ENCODE measurements around the gene PLEKHA4. TPM values are rescaled to one million over a fixed set of nuclear protein-coding genes. Genes with fewer than 3 reads are reported as not detected.
A peak's percentile ranks its signal among the peaks of the same experiment; 100 is the strongest.
"Not testable (repeated sequence)": the region's sequence is repeated elsewhere in the genome, so short reads cannot be mapped to it uniquely, and the experiment has no call there.

PLEKHA4 gene
- total RNA-seq, 1 experiment from 2014 or later = not detected

DNA sequence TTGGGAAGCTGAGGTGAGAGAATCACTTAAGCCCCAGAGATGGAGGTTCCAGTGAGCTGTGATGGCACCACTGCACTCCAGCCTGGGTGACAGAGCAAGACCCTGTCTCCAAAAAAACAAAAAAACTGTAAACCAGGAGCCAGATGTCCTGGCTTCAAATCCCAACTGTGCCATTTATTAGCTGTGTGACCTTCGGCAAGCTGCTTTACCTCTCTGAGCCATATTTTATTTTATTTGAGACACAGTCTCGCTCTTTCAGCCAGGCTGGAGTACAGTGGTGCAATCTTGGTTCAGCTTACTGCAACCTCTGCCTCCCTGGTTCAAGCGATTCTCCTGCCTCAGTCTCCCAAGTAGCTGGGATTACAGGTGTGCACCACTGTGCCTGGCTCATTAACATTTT, 21.8 kb downstream of the PLEKHA4 start:
- H3K4me1 ChIP-seq (ENCODE audit: low read length); H3K9me2 ChIP-seq (replicated peaks; ENCODE audit: insufficient read depth, low read length); H3K36me3 ChIP-seq (ENCODE audit: insufficient read depth, low read length); H3K9ac ChIP-seq (ENCODE audit: low read length); H2AFZ ChIP-seq (ENCODE audit: low read length); H3K4me3 ChIP-seq (ENCODE audit: low read length); H3K9me3 ChIP-seq (ENCODE audit: low read length); H4K20me1 ChIP-seq (ENCODE audit: insufficient read depth, low read depth, low read length); H3K27me3 ChIP-seq (ENCODE audit: low read length); H3K27ac ChIP-seq (ENCODE audit: low read length); H3K4me2 ChIP-seq (ENCODE audit: low read depth, low read length, poor library complexity, severe bottlenecking); H3K79me2 ChIP-seq (ENCODE audit: low read length); DNase-seq: not testable (repeated sequence)

GRCh38 chr19:48845384-48845783, 23.0 kb downstream of the PLEKHA4 start:
- H3K4me1 ChIP-seq (ENCODE audit: low read length) = no peaks in the 10 kb centered on the region
- H3K27ac ChIP-seq (ENCODE audit: low read length) = no peak overlapping the region
- no peaks in the 10 kb centered on the region for H3K27me3 ChIP-seq (ENCODE audit: low read length)
- H3K79me2 ChIP-seq (ENCODE audit: low read length) = no peaks in the 10 kb centered on the region
- H4K20me1 ChIP-seq (ENCODE audit: insufficient read depth, low read depth, low read length) = no peaks in the 10 kb centered on the region
- no peak overlapping the region for H3K4me2 ChIP-seq (ENCODE audit: low read depth, low read length, poor library complexity, severe bottlenecking)
- no peak for DNase-seq
- H2AFZ ChIP-seq (ENCODE audit: low read length) = no peak overlapping the region
- H3K4me3 ChIP-seq (ENCODE audit: low read length) = no peak overlapping the region
- H3K9me3 ChIP-seq (ENCODE audit: low read length) = no peaks in the 10 kb centered on the region
- H3K9me2 ChIP-seq (replicated peaks; ENCODE audit: insufficient read depth, low read length) = no peaks in the 10 kb centered on the region
- no peaks in the 10 kb centered on the region for H3K36me3 ChIP-seq (ENCODE audit: insufficient read depth, low read length)
- no peak overlapping the region for H3K9ac ChIP-seq (ENCODE audit: low read length)

DNA sequence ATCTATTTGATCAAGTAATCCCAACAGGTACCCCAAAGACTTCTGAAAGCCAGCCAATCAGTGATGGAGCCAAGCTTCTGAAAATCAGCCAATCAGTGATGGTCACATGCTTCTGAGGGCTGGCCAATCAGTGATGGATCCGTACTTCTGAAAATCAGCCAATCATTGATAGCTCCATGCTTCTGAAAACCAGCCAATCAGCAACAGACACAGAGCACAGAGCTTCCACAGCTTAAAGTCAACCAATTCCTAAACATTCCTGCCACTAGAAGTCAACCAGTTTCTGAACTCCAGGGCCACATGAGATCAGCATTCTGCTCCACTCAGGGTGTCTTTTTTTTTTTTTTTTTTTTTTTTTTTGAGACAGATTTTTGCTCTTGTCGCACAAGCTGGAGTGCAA, 23.9 kb downstream of the PLEKHA4 start:
- no peaks in the 10 kb centered on the region for H3K27me3 ChIP-seq (ENCODE audit: low read length)
- no peaks in the 10 kb centered on the region for H3K4me1 ChIP-seq (ENCODE audit: low read length)
- H3K4me3 ChIP-seq (ENCODE audit: low read length) = no peak overlapping the region
- DNase-seq = peak; percentile 82
- no peak overlapping the region for H3K27ac ChIP-seq (ENCODE audit: low read length)
- H3K9me3 ChIP-seq (ENCODE audit: low read length) = no peaks in the 10 kb centered on the region
- H3K9ac ChIP-seq (ENCODE audit: low read length) = no peak overlapping the region
- H3K36me3 ChIP-seq (ENCODE audit: insufficient read depth, low read length) = no peaks in the 10 kb centered on the region
- H3K4me2 ChIP-seq (ENCODE audit: low read depth, low read length, poor library complexity, severe bottlenecking) = no peak overlapping the region
- no peaks in the 10 kb centered on the region for H4K20me1 ChIP-seq (ENCODE audit: insufficient read depth, low read depth, low read length)
- no peak overlapping the region for H2AFZ ChIP-seq (ENCODE audit: low read length)
- no peaks in the 10 kb centered on the region for H3K79me2 ChIP-seq (ENCODE audit: low read length)
- no peaks in the 10 kb centered on the region for H3K9me2 ChIP-seq (replicated peaks; ENCODE audit: insufficient read depth, low read length)

- H3K27me3 ChIP-seq (ENCODE audit: low read length) = no peaks in the 10 kb centered on the region
- no peaks in the 10 kb centered on the region for H3K36me3 ChIP-seq (ENCODE audit: insufficient read depth, low read length)
- H3K9me3 ChIP-seq (ENCODE audit: low read length) = no peaks in the 10 kb centered on the region
- no peaks in the 10 kb centered on the region for H3K9me2 ChIP-seq (replicated peaks; ENCODE audit: insufficient read depth, low read length)
- H2AFZ ChIP-seq (ENCODE audit: low read length) = no peak overlapping the region
- H3K27ac ChIP-seq (ENCODE audit: low read length) = no peak overlapping the region
- no peaks in the 10 kb centered on the region for H3K4me1 ChIP-seq (ENCODE audit: low read length)
- H3K79me2 ChIP-seq (ENCODE audit: low read length) = no peaks in the 10 kb centered on the region
- no peak overlapping the region for H3K4me3 ChIP-seq (ENCODE audit: low read length)
- no peak overlapping the region for H3K9ac ChIP-seq (ENCODE audit: low read length)
- H3K4me2 ChIP-seq (ENCODE audit: low read depth, low read length, poor library complexity, severe bottlenecking) = no peak overlapping the region
- H4K20me1 ChIP-seq (ENCODE audit: insufficient read depth, low read depth, low read length) = no peaks in the 10 kb centered on the region
- peak; percentile 91 for DNase-seq
These were observed 25.6 kb downstream of the PLEKHA4 start for GRCh38 chr19:48842789-48843162.

DNA sequence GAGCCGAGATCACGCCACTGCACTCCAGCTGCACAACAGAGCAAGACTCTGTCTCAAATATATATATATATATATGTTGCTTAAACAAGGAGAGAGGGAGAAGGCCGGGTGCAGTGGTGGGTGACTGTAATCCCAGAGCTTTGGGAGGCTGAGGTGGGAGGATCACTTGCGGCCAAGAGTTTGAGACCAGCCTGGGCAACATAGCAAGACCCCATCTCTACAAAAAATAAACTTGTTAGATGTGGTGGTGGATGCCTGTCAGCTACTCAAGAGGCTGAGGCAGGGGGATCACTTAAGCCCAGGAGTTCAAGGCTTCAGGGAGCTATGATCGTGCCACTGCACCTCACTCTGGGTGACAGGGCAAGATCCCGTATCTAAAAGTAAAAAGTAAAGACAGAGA, 26.8 kb downstream of the PLEKHA4 start:
- H4K20me1 ChIP-seq (ENCODE audit: insufficient read depth, low read depth, low read length) = no peaks in the 10 kb centered on the region
- H3K4me3 ChIP-seq (ENCODE audit: low read length) = no peak overlapping the region
- H3K79me2 ChIP-seq (ENCODE audit: low read length) = no peaks in the 10 kb centered on the region
- peaks cover 9% of the 10 kb centered on the region for H3K4me1 ChIP-seq (ENCODE audit: low read length)
- H3K4me2 ChIP-seq (ENCODE audit: low read depth, low read length, poor library complexity, severe bottlenecking) = no peak overlapping the region
- H3K9me3 ChIP-seq (ENCODE audit: low read length) = no peaks in the 10 kb centered on the region
- H3K9ac ChIP-seq (ENCODE audit: low read length) = no peak overlapping the region
- no peaks in the 10 kb centered on the region for H3K9me2 ChIP-seq (replicated peaks; ENCODE audit: insufficient read depth, low read length)
- no peak overlapping the region for H2AFZ ChIP-seq (ENCODE audit: low read length)
- no peaks in the 10 kb centered on the region for H3K36me3 ChIP-seq (ENCODE audit: insufficient read depth, low read length)
- H3K27ac ChIP-seq (ENCODE audit: low read length) = no peak overlapping the region
- DNase-seq = no peak
- H3K27me3 ChIP-seq (ENCODE audit: low read length) = no peaks in the 10 kb centered on the region

GRCh38 chr19:48841047-48841446, 27.4 kb downstream of the PLEKHA4 start:
- no peaks in the 10 kb centered on the region for H4K20me1 ChIP-seq (ENCODE audit: insufficient read depth, low read depth, low read length)
- no peak overlapping the region for H3K9ac ChIP-seq (ENCODE audit: low read length)
- H3K4me3 ChIP-seq (ENCODE audit: low read length) = no peak overlapping the region
- no peaks in the 10 kb centered on the region for H3K79me2 ChIP-seq (ENCODE audit: low read length)
- peaks cover 13% of the 10 kb centered on the region for H3K4me1 ChIP-seq (ENCODE audit: low read length)
- DNase-seq = no peak
- H3K4me2 ChIP-seq (ENCODE audit: low read depth, low read length, poor library complexity, severe bottlenecking) = no peak overlapping the region
- H3K9me2 ChIP-seq (replicated peaks; ENCODE audit: insufficient read depth, low read length) = no peaks in the 10 kb centered on the region
- no peaks in the 10 kb centered on the region for H3K36me3 ChIP-seq (ENCODE audit: insufficient read depth, low read length)
- H3K27ac ChIP-seq (ENCODE audit: low read length) = no peak overlapping the region
- no peaks in the 10 kb centered on the region for H3K9me3 ChIP-seq (ENCODE audit: low read length)
- H3K27me3 ChIP-seq (ENCODE audit: low read length) = no peaks in the 10 kb centered on the region
- no peak overlapping the region for H2AFZ ChIP-seq (ENCODE audit: low read length)

- peak; percentile 40 for DNase-seq
- no peak overlapping the region for H3K27ac ChIP-seq (ENCODE audit: low read length)
- no peak overlapping the region for H3K4me2 ChIP-seq (ENCODE audit: low read depth, low read length, poor library complexity, severe bottlenecking)
- no peaks in the 10 kb centered on the region for H3K9me2 ChIP-seq (replicated peaks; ENCODE audit: insufficient read depth, low read length)
- H3K27me3 ChIP-seq (ENCODE audit: low read length) = no peaks in the 10 kb centered on the region
- no peaks in the 10 kb centered on the region for H3K79me2 ChIP-seq (ENCODE audit: low read length)
- H3K36me3 ChIP-seq (ENCODE audit: insufficient read depth, low read length) = no peaks in the 10 kb centered on the region
- H3K9ac ChIP-seq (ENCODE audit: low read length) = no peak overlapping the region
- no peak overlapping the region for H3K4me3 ChIP-seq (ENCODE audit: low read length)
- no peak overlapping the region for H2AFZ ChIP-seq (ENCODE audit: low read length)
- no peaks in the 10 kb centered on the region for H4K20me1 ChIP-seq (ENCODE audit: insufficient read depth, low read depth, low read length)
- no peaks in the 10 kb centered on the region for H3K9me3 ChIP-seq (ENCODE audit: low read length)
- peaks cover 16% of the 10 kb centered on the region for H3K4me1 ChIP-seq (ENCODE audit: low read length)
These were observed 30.7 kb downstream of the PLEKHA4 start for GRCh38 chr19:48837687-48838086.

DNA sequence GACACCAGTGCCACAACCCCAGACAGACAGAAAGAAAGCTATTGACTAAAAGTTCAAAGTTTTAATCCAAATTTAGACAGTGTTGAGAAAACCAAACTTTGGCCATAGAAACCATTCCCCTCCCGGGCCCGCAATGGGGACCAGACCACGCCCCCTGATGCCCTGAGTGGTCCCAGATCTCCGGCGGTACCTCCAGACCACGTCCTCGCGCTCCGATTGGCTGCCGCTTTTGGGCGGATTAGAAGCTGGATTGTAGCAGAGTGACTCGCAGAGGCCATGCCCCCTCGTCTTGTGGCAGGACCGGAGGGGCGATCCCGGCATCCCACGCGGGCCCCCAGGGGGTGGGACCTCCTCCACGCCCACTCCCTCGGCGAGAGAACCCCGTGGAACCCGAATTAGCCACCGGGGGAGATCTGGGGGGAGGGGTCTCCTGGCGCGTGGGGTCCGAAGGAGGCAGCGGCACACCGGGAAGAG, 31.3 kb downstream of the PLEKHA4 start:
- H3K27ac ChIP-seq (ENCODE audit: low read length) = no peak overlapping the region
- H3K4me2 ChIP-seq (ENCODE audit: low read depth, low read length, poor library complexity, severe bottlenecking) = peak overlapping the region; percentile 77

More for the DNA sequence above, 31.3 kb downstream of the PLEKHA4 start:
- no peaks in the 10 kb centered on the region for H3K9me3 ChIP-seq (ENCODE audit: low read length)
- no peaks in the 10 kb centered on the region for H3K36me3 ChIP-seq (ENCODE audit: insufficient read depth, low read length)
- H3K4me3 ChIP-seq (ENCODE audit: low read length) = peak overlapping the region; percentile 58; the same call in 1 of the 2 replicates
- peak overlapping the region; percentile 91 for H2AFZ ChIP-seq (ENCODE audit: low read length)
- peak; percentile 97 for DNase-seq
- peak overlapping the region; percentile 63 for H3K9ac ChIP-seq (ENCODE audit: low read length)
- H4K20me1 ChIP-seq (ENCODE audit: insufficient read depth, low read depth, low read length) = no peaks in the 10 kb centered on the region
- no peaks in the 10 kb centered on the region for H3K79me2 ChIP-seq (ENCODE audit: low read length)
- H3K27me3 ChIP-seq (ENCODE audit: low read length) = no peaks in the 10 kb centered on the region
- H3K4me1 ChIP-seq (ENCODE audit: low read length) = peaks cover 16% of the 10 kb centered on the region
- no peaks in the 10 kb centered on the region for H3K9me2 ChIP-seq (replicated peaks; ENCODE audit: insufficient read depth, low read length)

Data from Karpas-422 (cell line).